IPS-18c (cell line): ENCODE data around the gene SREBF1.

Experiments
- H3K4me3 ChIP-seq: 2 replicates; pipeline ENCODE4 v1.7.0; 2013; ENCODE audit warnings: low read depth, mild to moderate bottlenecking, low read length, moderate library complexity; ENCODE audit not compliant: insufficient read depth
- H3K9me3 ChIP-seq: one replicate; pipeline ENCODE4 v1.6.1; 2013; ENCODE audit warnings: mild to moderate bottlenecking, low read length, moderate library complexity; ENCODE audit not compliant: control insufficient read depth, insufficient read depth

SREBF1 gene

DNA sequence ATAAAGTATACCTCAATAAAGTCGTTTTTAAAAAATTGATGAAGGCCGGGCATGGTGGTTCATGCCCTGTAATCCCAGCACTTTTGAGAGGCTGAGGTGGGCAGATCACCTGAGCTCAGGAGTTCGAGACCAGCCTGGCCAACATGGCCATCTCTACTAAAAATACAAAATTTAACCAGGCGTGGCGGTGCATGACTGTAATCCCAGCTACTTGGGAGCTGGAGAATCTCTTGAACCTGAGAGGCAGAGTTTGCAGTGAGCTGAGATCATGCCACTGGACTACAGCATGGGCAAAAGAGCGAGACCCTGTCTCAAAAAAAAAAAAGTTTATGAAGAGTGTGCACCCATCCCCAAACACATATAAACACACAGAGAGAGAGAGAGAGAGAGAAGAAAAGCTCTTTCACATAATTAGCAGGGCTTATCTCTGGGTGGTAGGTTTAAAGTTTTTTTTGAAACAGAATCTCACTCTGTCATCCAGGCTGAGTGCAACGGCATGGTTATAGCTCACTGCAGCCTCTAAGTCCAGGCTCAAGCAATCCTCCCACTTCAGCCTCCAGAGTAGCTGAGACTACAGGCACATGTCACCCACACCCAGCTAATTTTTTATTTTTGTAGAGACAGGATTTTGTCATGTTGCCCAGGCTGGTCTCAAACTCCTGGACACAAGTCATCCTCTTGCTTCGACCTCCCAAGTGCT lies 3.0 kb downstream of the SREBF1 start:
- no peak overlapping the region for H3K4me3 ChIP-seq

DNA sequence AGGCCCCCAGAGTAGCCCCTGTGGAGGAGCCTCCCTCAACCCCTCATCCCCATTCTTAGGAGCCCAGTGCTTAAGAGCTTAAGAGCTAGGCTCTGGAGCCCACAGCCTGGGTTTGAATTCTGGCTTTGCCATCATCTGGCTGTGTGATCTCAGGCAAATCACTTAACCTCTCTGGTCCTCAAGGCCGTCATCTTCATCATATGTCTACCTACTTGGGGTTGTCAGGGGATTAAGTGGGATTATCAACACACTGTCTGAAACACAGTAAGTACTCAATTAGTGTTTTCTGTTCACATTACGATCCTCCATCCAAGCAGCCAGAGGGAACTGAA lies 4.8 kb downstream of the SREBF1 start:
- Histone ChIP-seq H3K9me3 (no peaks in the 10 kb centered on the region), H3K4me3 (no peak overlapping the region)

More for the DNA sequence above, 3.0 kb downstream of the SREBF1 start:
- no peaks in the 10 kb centered on the region for H3K9me3 ChIP-seq

DNA sequence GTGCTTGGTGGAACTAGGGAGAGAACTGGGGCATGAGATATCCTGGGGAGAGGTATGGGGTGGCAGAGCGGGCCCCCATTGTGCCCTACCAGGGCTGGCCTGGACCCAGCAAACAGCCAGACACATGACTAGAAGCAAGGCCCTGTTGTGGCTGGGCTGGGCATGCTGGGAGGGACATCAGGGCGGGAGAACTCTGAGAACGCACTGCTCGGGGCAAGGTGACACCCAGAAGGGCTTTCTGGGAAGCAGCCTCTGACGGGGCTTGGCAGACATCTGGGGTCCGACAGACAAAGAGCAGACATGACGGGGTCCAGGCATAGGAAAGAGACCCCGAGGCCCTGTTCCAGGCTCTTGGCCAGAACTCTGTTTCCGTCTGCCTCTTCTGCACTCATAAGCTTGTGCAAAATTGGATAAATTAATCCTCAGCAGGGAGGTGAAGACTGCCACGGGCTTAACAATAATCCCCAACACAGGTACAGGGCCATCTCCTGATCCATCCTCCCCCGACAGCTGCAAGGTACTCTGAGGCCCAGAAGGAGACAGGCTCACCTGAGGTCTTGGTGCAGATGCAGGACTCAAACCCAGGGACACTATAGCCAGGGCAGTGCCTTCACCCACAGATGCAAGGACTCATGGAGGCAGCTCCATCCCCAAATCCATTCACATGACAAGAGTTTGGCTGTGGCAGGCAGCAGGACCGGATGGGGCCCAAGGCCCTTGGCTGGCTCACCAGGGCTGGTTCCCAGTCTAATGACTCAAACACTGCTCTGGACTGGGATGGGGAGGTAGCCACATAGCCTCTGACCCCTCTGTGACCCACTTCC lies 5.4 kb downstream of the SREBF1 start:
- no peak overlapping the region for H3K4me3 ChIP-seq

DNA sequence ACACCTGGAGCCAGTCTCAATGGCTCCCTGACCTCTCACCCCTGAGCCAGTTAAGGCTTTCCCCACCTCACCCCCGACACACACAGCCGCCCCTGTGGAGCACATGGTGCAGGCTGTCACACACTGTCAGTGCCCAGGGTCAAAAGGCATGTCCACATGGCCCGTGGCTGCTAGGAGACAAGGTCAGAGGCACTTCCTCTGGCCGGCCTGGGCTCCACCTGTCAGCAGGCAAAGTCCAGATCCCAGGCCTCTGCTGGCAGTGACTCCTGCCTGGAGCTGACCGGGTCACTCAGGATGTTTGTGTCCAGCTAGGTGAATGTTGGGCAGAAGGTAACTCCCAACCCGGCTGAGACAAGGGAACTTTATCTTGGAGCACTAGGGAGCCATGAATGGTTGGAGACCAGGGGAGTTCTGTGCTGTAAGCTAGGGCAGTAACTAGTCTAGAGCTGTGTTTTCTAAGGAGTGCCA lies 6.0 kb downstream of the SREBF1 start:
- no peaks in the 10 kb centered on the region for H3K9me3 ChIP-seq
- no peak overlapping the region for H3K4me3 ChIP-seq

More for the DNA sequence above, 5.4 kb downstream of the SREBF1 start:
- no peaks in the 10 kb centered on the region for H3K9me3 ChIP-seq

DNA sequence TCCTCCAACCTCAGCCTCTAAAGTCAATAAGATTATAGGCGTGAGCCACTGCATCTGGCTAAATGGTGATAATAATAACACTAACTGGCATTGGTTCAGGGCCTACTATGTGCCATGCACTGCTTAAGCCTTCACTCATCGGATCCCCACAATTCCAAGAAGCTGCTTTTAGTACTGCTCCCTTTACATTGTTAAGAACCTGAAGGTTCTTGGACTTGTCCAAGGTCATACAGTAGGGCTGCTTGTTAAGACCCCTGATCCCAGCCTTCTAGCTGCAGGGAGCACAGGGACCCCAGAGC lies 6.6 kb downstream of the SREBF1 start:
- H3K9me3 ChIP-seq = no peaks in the 10 kb centered on the region
- H3K4me3 ChIP-seq = no peak overlapping the region

DNA sequence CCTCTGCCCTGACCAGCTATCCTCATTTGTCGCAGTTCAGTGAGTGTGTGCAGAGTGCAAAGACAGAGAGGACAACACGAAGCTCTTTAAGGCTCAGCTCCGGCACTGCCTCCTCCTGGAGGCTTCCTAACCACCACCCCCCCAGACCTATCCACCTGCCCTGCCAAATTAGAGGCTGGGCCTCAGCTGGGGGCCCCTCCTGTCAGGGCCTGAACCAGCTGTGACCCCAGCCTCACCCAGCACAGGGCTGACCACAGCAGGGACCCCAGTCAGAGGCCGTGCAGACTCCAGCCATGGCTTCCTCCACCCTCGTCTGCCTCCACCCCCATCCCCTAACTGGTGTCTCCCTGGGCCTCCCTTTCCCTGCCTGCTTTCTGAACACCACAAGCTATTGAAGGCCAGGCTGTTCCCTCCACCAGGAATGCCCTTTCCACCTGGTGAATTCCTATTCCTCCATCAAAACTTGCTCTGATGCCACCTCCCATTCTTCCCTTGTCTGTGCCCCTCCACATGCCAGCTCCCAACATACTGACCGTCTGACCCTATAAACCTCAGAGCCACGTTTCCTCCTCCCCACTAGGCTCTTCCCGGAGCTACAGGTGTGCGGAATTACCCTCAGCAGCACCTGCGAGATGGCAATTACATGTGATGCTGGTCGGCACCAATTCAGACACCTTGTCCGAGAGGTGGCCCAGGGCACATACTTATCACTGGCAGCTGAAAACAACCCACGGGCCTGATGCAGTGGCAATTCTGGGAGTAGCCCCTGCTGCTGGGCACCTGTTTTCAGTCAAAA lies 8.8 kb downstream of the SREBF1 start:
- no peak overlapping the region for H3K4me3 ChIP-seq
- no peaks in the 10 kb centered on the region for H3K9me3 ChIP-seq

DNA sequence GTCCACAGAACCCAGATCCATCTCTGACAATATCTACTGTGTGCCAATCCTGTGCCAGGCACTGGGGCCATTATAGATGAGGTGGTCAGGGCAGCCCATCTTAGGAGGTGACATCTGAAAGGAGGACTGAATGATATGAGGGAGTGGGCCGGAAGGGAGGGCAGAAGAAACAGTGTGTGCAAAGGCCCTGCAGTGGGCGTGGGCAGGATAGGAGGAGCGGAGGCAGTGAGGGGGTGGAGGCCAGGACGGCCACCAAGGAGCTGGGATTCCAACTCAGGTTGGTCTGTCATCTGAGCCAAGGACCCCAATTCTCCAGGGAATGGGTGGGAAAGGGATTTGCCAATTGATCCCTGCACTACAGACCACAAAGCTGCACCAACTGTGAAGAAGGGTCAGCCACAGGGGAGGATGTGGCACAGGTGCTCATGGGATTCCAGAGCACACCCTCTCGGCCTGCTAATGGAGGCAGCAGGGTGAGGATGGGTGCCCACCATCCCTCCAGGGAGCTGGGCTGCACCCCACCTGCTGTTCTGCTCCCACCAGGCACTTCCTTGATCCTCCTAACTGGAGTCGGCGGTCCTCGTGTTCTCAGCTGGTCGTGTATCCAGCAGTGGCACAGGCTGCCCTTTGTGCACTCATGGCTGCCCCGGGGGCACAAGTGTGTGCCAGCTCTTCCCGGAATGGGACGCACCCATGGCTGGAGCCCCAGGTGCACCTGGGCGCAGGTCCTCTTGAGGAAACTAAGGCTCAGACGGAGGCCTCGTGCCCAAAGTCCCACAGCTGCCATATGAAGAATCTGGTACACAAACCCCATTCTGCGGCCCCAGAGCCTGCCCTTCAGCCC lies 9.6 kb downstream of the SREBF1 start:
- Histone ChIP-seq H3K4me3 (no peak overlapping the region), H3K9me3 (no peaks in the 10 kb centered on the region)

DNA sequence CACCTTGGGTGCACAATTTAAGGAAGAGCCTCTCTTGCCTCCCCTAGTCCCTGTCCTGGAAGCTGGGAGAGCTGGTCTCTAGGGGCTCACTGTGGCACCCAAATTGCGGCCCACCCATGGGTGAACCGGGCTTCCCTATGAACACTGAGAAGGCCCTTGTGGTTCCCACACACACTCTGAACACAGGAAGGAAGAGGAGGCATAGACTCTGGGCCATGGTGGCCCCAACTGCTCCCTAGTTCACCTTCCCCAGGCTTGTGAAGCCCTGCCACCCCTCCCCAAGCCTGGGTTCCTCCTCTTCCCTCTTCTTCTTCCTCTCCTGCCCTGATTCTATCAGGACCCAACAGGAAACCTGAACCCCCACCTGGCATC lies 10.5 kb downstream of the SREBF1 start:
- Histone ChIP-seq H3K9me3 (no peaks in the 10 kb centered on the region), H3K4me3 (no peak overlapping the region)

DNA sequence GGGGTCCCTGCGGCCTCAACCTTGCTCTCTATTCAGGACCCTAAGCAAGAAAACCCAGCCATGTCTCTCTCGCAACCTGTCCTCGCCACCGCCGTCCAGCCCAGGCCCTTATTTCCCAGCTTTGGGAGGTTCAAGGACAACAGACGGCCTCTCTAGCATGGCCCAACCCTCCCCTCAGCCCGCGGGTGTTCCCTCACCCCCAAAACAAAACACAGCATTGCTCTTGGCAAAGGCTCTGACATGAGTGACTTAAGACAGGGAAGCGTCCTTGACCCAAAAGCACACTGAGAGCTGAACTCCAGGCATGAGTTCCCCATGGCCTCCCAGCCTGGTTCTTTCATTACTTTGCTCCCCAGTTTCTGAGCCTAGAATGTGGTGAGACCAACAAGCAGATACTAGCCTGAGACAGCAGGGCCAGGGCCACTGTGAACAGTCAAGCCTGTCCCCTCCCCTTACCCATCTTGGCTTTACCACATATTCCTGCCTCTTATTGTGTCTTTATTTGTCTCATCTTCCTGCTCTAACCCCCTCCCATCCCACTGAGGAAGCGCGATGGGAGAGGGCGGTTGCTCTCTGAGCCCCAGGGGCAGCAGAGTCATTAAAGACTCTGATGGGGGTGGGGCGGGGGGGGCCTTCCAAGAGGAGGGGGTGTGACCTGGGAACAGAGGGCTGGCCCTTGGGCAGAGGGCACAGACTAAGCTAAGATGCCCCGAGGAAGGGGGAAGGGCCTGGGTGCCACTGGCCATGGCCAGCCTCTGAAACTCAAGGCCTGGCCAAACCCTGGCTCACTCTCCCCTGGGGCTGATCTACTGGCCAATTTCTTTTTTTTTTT lies 11.8 kb downstream of the SREBF1 start:
- Histone ChIP-seq H3K9me3 (no peaks in the 10 kb centered on the region), H3K4me3 (no peak overlapping the region)

DNA sequence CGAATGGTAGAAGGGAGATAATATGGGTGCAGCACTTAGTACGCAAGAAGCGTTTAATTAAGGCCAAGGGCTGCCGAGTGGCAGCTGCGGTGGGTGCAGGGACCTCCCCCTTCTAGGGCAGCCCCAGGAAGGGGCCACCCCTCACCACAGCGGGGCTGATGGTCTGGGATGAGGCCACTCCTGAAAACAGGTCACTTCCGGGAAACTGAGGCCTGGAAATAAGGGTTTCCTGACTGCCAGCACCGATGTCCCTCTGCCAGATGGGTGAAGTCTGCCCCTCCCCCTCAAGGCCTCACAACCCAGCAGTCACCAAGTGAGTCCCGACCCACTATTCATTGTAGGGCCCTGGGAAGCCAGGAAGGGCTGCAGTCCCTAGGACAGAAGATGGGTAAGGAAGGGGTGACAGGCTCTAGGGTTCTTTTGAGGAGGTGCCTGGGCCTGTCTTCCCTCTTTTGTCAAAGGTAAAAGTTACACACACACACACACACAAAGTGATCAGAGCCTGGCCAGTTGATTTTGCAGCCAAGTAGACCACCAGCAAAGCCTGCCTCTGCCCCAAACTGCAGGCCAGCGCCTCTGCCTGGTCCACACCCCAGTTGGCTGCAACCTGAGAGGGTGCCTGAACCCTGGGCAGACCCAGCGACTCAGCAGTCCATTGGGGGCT lies 12.5 kb downstream of the SREBF1 start:
- peak overlapping the region; percentile 30 for H3K4me3 ChIP-seq
- no peaks in the 10 kb centered on the region for H3K9me3 ChIP-seq

DNA sequence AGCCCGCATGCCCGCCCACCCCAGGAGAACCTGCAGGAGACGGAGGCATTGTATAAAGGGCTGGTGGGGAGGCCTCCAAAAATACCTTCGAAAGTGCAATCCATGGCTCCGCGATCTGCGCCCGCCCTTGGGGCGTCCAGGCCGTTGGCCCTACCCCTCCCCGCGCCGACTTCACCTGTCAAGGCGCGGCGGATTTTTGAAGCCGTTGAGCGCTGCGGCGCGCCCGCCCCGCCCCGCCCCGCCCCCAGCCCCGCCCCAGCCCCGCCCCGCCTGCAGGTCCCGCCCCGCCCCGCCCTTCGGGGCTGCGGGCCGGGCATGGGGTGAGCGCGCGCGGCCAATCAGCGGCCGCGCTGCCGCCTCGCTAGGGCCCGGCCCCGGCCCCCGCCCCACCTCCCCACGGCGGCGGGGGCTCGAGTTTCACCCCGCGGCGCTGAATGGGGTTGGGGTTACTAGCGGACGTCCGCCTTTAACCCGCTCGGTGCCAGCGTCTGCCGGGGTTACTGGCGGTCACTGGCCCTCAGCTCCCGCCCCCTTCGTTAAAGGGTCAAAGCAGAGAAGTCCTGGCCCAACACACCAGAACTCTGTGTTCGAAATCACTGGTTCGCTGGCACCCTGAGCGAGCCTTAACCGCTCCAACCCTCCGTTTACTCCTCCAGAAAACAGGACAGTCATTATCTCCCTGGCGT lies 13.2 kb downstream of the SREBF1 start:
- peak overlapping the region; percentile 30 for H3K4me3 ChIP-seq
- H3K9me3 ChIP-seq = no peaks in the 10 kb centered on the region

DNA sequence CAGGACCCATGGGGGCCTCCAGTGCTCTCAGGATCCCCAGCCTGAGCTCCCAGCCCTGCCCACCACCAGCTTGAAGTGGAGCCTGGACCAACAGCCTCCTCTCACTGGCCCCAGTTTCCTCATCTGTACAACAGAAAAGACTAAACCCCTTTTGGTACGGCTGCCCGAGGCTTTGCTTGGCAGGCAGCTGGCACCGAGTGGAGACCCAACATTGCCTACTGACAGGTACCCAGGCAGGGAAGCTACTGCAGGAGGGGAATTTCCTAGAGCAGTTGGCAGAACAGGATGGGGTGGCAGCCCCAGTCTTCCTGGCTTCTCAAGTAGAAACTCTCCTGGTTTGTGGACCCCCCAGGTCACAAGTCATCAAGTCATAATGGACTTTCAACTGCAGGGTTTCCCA lies 14.2 kb downstream of the SREBF1 start:
- H3K9me3 ChIP-seq = no peaks in the 10 kb centered on the region
- no peak overlapping the region for H3K4me3 ChIP-seq

DNA sequence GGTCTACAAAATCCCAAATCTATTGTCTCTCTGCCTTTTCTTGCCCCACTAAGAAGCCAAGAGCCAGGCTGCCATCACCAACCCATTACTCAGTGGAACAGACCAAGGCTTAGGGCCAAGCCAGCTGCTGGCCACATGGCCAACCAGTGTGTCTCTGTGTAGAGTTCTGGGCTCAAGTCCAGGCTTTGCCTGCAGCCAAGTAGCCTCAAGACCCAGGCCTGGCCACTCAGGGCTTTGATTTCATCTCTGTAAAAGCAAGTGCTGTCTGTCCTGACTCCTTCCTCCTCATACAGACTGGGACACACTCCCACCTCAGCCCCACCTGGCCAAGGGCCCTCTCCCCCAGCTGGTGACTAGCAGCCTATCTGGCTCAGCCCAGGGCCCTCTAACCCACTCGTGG lies 14.6 kb downstream of the SREBF1 start:
- no peak overlapping the region for H3K4me3 ChIP-seq
- H3K9me3 ChIP-seq = no peaks in the 10 kb centered on the region

DNA sequence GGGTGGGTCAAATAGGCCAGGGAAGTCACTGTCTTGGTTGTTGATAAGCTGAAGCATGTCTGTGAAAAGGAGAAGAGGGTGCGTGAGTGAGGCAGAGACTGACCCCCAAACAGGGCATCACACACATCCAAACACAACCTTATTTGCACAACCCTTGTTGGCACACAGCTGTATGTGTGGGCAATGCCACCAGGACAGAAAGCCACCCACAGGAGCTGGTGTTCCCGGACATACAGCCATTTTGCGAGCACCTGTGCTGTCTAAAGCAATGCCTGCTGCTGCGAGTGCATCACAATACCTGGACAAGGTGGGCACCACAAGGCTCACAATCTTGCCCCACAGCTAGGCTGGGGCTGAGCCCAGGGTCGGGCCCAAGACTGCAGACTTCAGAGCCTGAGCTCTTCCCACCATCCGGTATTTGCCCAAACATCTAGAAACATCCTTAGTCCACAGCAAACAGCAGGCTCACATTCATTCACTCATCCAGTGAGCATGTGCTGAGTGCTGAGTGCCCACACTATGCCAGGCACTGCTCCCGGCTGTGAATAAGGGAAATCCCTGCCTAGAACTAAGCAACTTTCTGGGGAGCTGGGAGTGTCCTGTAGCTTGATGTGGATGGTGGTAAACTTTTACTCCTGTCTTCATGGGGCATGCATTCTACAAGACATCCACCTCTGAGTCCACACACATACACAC lies 16.2 kb downstream of the SREBF1 start:
- H3K4me3 ChIP-seq = no peak overlapping the region
- H3K9me3 ChIP-seq = no peaks in the 10 kb centered on the region

DNA sequence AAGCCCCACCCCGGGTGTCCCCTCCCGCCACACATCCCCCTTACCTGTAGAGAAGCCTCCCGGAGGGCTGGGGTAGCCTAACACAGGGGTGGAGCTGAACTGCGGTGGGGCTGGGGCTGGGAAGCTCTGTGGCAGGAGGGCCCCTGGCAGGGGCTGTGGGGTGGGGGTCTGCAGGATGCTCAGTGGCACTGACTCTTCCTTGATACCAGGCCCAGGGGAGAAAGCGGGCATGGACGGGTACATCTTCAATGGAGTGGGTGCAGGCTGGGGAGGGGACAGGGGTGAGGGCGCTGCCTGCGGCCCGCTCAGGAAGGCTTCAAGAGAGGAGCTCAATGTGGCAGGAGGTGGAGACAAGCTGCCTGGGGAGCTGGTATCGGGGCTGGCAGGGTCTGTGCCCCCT lies 16.7 kb downstream of the SREBF1 start:
- Histone ChIP-seq H3K4me3 (no peak overlapping the region), H3K9me3 (no peaks in the 10 kb centered on the region)
